Vagina (tissue), 2 donors: Measurements from ENCODE around the gene MAN2A2. TPM values are rescaled to one million over a fixed set of nuclear protein-coding genes. Genes with fewer than 3 reads are reported as not detected.

Source experiments
- DNase-seq, 2 donors: peaks; one replicate each; pipeline ENCODE4 v3.0.0-alpha.2; 2017; ENCODE audit errors: extremely low spot score in 2 of 2
- H3K27ac ChIP-seq: fragments of 200-600 bp; sonication (generic); one replicate; pipeline ENCODE4 v1.5.1; 2019
- H3K27me3 ChIP-seq: fragments of 200-600 bp; sonication (generic); one replicate; pipeline ENCODE4 v1.5.1; 2019
- H3K36me3 ChIP-seq, 2 donors: fragments of 200-600 bp; sonication (generic); one replicate each; pipeline ENCODE4 v1.5.1; 2017 to 2019
- H3K4me1 ChIP-seq: fragments of 200-600 bp; sonication (generic); one replicate; pipeline ENCODE4 v1.5.1; 2019
- H3K4me3 ChIP-seq, 2 donors: fragments of 200-600 bp; sonication (generic); 1 replicate in 1 of 2; 2 replicates in 1 of 2; pipeline ENCODE4 v1.5.1; 2016 to 2019
- H3K9me3 ChIP-seq: fragments of 200-600 bp; sonication (generic); one replicate; pipeline ENCODE4 v1.5.1; 2019
- POLR2A ChIP-seq, 2 donors: fragments of 450-650 bp; IDR thresholded peaks; one replicate each; pipeline ENCODE4 v1.6.1; 2017; ENCODE audit warnings: antibody characterized with exemption in 2 of 2, mild to moderate bottlenecking in 2 of 2, moderate library complexity in 2 of 2
- POLR2AphosphoS5 ChIP-seq, 2 donors: sonication (generic); formaldehyde crosslinking; IDR thresholded peaks; one replicate each; pipeline ENCODE4 v1.9.0; 2017; ENCODE audit warnings: antibody characterized with exemption in 2 of 2, mild to moderate bottlenecking in 2 of 2, low read depth in 1 of 2; ENCODE audit not compliant: insufficient read depth in 1 of 2
- intact Hi-C: fragments of 100-400 bp; cut with DNase I; formaldehyde crosslinking; loops from one replicate; pipeline ENCODE4 v1.15.1; 2023
- total RNA-seq: library from RNA; depleted of rRNA; stranded (reverse); fragments of >200 nt; gene quantifications from one replicate; pipeline ENCODE4 v1.2.3, GENCODE V29; 2016
- TF ChIP-seq, protein P1 (sequence below), 3 experiments: fragments of 450-650 bp in 2 of 3; fragments of 200-600 bp in 1 of 3; sonication (generic) in 1 of 3; IDR thresholded peaks; one replicate each; pipeline ENCODE4 v1.5.1; 2017 to 2019; ENCODE audit warnings: antibody characterized with exemption in 3 of 3, mild to moderate bottlenecking in 2 of 3, moderate library complexity in 2 of 3

MAN2A2 gene
- total RNA-seq, 1 donor from 2014 or later = 46.7 TPM

DNA sequence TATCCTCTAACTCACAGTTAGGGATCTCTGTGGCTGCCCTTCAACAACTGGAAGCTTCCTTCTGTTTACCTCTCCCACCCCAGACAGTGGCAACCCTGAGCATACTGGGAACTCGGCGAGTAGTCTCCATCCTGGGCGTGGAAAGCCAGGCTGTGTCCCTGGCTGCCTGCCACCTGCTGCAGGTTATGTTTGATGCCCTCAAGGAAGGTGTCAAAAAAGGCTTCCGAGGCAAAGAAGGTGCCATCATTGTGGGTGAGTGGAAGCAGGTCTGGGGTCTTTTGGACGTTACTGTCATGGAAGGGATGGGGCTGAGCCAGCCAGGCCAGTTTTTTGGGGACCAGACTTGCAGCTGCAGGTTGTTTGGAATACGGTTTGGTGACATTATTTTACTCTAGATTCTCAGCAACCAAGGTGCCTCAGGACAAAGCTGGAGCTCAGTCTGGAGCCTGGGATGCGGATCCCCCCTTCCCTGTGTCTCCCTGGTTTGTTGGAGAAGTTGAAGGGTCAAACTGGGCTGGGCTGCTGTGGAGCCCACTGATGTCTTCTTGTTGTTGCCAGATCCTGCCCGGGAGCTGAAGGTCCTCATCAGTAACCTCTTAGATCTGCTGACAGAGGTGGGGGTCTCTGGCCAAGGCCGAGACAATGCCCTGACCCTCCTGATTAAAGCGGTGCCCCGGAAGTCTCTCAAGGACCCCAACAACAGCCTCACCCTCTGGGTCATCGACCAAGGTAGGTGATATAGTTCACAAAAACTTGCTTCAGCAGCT is 39.4 kb downstream of the MAN2A2 start:
- Histone ChIP-seq H3K36me3 (peaks cover 4 to 82% of the 10 kb centered on the region in 2 donors), H3K27ac (no peak overlapping the region)

DNA sequence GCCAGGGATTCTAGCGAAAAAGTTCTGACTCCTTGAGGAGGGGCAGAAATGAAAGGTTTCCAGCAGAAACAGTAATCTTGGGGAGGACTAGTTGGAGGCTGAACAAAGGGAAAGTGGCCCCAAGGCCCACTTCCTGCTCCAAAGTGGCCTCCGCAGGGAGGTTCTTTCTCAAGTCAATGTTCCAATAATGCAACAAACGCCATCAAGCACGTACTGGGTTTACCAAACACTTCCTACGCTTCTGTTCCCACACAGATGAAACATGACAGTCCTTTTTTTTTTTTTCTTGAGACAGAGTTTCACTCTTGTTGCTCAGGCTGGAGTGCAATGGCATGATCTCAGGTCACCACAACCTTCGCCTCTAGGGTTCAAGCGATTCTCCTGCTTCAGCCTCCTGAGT is 42.0 kb downstream of the MAN2A2 start:
- no peak for DNase-seq
- intact Hi-C loops = loop anchor here (10.0 kb wide), 1 partner anchor 320 kb away; no protein-coding TSS in a partner anchor
- Histone ChIP-seq H3K36me3 (peaks cover 4 to 88% of the 10 kb centered on the region in 2 donors), H3K4me1 (no peaks in the 10 kb centered on the region), H3K9me3 (no peaks in the 10 kb centered on the region), H3K27ac (no peak overlapping the region), H3K4me3 (no peak overlapping the region), H3K27me3 (no peaks in the 10 kb centered on the region)
- no peak for TF ChIP-seq POLR2AphosphoS5 (IDR thresholded peaks at IDR 0.05; ENCODE audit: insufficient read depth in 1 of 2, low read depth in 1 of 2)
- TF ChIP-seq, protein P1, sequence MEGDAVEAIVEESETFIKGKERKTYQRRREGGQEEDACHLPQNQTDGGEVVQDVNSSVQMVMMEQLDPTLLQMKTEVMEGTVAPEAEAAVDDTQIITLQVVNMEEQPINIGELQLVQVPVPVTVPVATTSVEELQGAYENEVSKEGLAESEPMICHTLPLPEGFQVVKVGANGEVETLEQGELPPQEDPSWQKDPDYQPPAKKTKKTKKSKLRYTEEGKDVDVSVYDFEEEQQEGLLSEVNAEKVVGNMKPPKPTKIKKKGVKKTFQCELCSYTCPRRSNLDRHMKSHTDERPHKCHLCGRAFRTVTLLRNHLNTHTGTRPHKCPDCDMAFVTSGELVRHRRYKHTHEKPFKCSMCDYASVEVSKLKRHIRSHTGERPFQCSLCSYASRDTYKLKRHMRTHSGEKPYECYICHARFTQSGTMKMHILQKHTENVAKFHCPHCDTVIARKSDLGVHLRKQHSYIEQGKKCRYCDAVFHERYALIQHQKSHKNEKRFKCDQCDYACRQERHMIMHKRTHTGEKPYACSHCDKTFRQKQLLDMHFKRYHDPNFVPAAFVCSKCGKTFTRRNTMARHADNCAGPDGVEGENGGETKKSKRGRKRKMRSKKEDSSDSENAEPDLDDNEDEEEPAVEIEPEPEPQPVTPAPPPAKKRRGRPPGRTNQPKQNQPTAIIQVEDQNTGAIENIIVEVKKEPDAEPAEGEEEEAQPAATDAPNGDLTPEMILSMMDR (IDR thresholded peaks at IDR 0.05) = no peak
- TF ChIP-seq POLR2A (IDR thresholded peaks at IDR 0.05) = no peak

More for the DNA sequence above, 39.4 kb downstream of the MAN2A2 start:
- H3K4me1 ChIP-seq = no peaks in the 10 kb centered on the region
- no peaks in the 10 kb centered on the region for H3K27me3 ChIP-seq
- DNase-seq = no peak
- intact Hi-C loops = loop anchor here (10.0 kb wide), 1 partner anchor 322 kb away; no protein-coding TSS in a partner anchor
- TF ChIP-seq POLR2AphosphoS5 (IDR thresholded peaks at IDR 0.05; ENCODE audit: insufficient read depth in 1 of 2, low read depth in 1 of 2) (no peak), POLR2A (IDR thresholded peaks at IDR 0.05) (no peak)
- TF ChIP-seq, protein P1 (IDR thresholded peaks at IDR 0.05) = no peak
- no peaks in the 10 kb centered on the region for H3K9me3 ChIP-seq
- H3K4me3 ChIP-seq = no peak overlapping the region

DNA sequence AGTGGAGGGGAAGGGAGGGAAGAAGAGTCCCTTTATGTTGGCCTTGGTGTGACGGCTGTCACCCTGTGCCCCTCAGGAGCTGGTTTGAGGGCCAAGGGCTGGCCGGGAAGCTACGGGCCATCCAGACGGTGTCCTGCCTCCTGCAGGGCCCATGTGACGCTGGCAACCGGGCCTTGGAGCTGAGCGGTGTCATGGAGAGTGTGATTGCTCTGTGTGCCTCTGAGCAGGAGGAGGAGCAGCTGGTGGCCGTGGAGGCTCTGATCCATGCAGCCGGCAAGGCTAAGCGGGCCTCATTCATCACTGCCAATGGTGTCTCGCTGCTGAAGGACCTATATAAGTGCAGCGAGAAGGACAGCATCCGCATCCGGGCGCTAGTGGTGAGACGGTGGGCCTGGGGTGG is 43.4 kb downstream of the MAN2A2 start:
- Histone ChIP-seq H3K4me3 (no peak overlapping the region), H3K9me3 (no peaks in the 10 kb centered on the region), H3K36me3 (peaks cover 4 to 87% of the 10 kb centered on the region in 2 donors), H3K27me3 (no peaks in the 10 kb centered on the region), H3K27ac (no peak overlapping the region), H3K4me1 (no peaks in the 10 kb centered on the region)
- intact Hi-C loops = loop anchor here (10.0 kb wide), 1 partner anchor 318 kb away; no protein-coding TSS in a partner anchor
- TF ChIP-seq, protein P1 (IDR thresholded peaks at IDR 0.05) = no peak
- TF ChIP-seq POLR2AphosphoS5 (IDR thresholded peaks at IDR 0.05; ENCODE audit: insufficient read depth in 1 of 2, low read depth in 1 of 2) (no peak), POLR2A (IDR thresholded peaks at IDR 0.05) (no peak)
- DNase-seq = no peak

DNA sequence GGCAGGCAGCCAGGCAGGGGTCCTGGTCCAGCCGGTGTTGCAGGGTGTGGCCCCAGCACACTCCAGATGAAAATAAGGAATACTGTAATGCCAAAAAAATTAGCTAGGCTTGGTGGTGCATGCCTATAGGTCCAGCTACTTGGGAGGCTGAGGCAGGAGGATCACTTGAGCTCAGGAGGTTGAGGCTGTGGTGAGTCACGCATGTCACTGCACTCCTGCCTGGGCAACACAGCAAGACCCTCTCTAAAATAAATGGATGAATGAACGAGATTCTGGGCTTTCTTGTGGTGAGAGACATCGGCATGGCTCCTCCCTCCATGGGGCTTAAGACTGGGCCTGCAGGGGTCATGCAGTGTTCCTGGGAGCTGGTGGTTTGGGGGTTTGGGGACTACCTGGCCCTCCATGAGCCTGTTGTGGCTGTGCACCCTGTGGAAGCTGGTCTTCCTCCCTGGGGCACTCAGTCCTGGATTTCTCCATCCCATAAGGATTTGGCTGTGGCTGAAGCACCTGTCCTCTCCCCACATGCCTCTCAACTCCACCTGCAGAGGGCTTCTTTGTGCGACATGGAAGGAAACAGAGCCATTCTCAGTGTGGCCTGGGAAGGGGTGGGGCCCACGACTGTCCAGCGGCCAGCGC is 44.0 kb downstream of the MAN2A2 start:
- intact Hi-C loops = loop anchor here (10.0 kb wide), 1 partner anchor 318 kb away; no protein-coding TSS in a partner anchor
- no peak for DNase-seq
- no peaks in the 10 kb centered on the region for H3K4me1 ChIP-seq
- H3K4me3 ChIP-seq = no peak overlapping the region
- H3K36me3 ChIP-seq = peaks cover 4 to 89% of the 10 kb centered on the region in 2 donors
- TF ChIP-seq POLR2A (IDR thresholded peaks at IDR 0.05) (no peak), POLR2AphosphoS5 (IDR thresholded peaks at IDR 0.05; ENCODE audit: insufficient read depth in 1 of 2, low read depth in 1 of 2) (no peak)
- TF ChIP-seq, protein P1 (IDR thresholded peaks at IDR 0.05) = no peak
- H3K9me3 ChIP-seq = no peaks in the 10 kb centered on the region
- no peak overlapping the region for H3K27ac ChIP-seq
- no peaks in the 10 kb centered on the region for H3K27me3 ChIP-seq
